Cardiac muscle cell (in vitro differentiated cells and primary cell): ENCODE results near the gene HACD2. TPM values are rescaled to one million over a fixed set of nuclear protein-coding genes. Genes with fewer than 3 reads are reported as not detected.

Source experiments
- DNase-seq, 2 donors: peaks; one replicate each; pipeline versions ENCODE4 v3.0.0 to v3.0.0-alpha.2; 2010 to 2017; ENCODE audit warnings: low read depth in 1 of 2, low spot score in 1 of 2
- H3K27ac ChIP-seq: fragments of 200-600 bp; sonication (generic); 2 replicates; pipeline ENCODE4 v1.5.1; 2016
- H3K27me3 ChIP-seq: fragments of 200-600 bp; sonication (generic); 2 replicates; pipeline ENCODE4 v1.6.0; 2016; ENCODE audit warnings: control low read depth
- H3K36me3 ChIP-seq: fragments of 200-600 bp; sonication (generic); 2 replicates; pipeline ENCODE4 v1.5.1; 2016; ENCODE audit warnings: control low read depth
- H3K4me1 ChIP-seq: fragments of 200-600 bp; sonication (generic); 2 replicates; pipeline ENCODE4 v1.8.1; 2017; ENCODE audit warnings: low read depth, mild to moderate bottlenecking, mixed run types
- H3K4me3 ChIP-seq: fragments of 200-600 bp; sonication (generic); 2 replicates; pipeline ENCODE4 v1.5.1; 2016; ENCODE audit warnings: mild to moderate bottlenecking
- H3K9me3 ChIP-seq: fragments of 200-600 bp; sonication (generic); 2 replicates; pipeline ENCODE4 v1.5.1; 2017; ENCODE audit warnings: low read depth, mild to moderate bottlenecking, control low read depth
- CTCF ChIP-seq: IDR thresholded peaks from 2 replicates; pipeline ENCODE4 v1.5.1; 2012; ENCODE audit warnings: low read depth, mild to moderate bottlenecking, low read length
- polyA plus RNA-seq: library from polyadenylated mRNA; unstranded; fragments of >200 nt; fragmentation: Nextera tagmentation; extraction: Ambion mirVana; gene quantifications from 2 replicates; pipeline ENCODE4 v1.2.1, GENCODE V29; 2016
- total RNA-seq: library from RNA; depleted of rRNA; stranded (reverse); fragments of >200 nt; gene quantifications from 2 replicates; pipeline ENCODE4 v1.2.3, GENCODE V29; 2016

HACD2 gene
- total and polyA plus RNA-seq, 2 experiments from 2014 or later = 9.1 to 13.6 TPM

DNA sequence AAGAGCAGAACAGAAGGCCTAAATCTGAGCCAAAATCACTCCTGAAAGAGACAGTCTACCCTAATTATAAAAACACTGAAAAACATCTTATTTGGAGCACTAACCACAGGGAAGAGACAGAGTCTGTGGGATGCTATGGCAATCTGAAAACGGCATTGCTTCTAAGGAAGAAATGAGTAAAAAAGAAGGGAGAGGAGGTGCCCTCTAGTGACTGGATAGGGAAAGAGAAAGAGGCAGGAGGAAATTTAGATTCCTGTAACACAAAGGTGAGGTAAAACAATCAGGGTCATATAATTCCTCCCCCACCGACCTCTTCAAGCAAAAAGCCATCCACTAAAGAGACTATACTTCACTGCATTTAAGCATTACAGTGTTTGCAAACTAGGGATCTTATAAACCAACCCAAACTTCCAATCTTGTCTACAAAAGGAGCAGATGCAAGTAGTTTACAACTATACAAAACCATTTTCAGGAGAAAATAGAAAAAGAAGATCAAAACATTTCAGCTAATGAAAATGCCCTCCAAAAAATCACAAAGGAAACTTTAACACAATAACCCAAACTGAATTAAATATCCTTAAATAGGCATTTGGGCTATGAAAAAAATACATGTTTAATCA, 32.6 kb downstream of the HACD2 start:
- Histone ChIP-seq H3K27me3 (no peaks in the 10 kb centered on the region), H3K27ac (no peak overlapping the region), H3K9me3 (no peaks in the 10 kb centered on the region), H3K36me3 (no peaks in the 10 kb centered on the region), H3K4me3 (no peak overlapping the region), H3K4me1 (no peaks in the 10 kb centered on the region)
- peak; percentile 68 for TF ChIP-seq CTCF
- peak; percentile 25 to 31 for DNase-seq

DNA sequence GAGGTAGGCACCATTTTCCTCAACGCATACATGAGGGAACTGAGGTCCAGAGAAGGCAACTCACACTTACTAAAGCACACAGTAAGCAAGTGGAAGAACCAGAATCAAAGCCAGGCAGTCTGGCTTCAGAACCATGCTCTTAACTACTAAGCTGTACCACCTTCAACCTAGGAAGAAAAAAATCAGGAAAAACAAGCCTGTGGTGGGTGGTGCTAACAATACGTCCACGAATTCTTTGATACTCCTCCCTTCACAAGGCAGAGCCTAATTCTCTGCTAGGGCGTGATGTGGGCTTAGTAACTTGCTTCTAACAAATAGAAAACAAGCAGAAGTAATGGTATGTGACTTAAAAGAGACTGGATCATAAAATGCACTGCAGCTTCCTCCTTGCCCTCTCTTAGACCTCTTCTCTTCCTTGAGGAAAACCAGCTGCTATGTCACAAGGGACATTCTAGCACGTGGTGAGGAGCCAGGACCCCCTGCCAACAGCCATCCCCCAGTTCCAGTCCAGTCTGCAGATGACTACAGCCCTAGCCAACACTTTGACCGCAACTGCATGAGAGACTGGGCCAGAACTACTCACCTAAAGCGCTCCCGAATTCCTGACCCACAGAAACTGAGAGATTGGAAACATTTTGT, 36.9 kb downstream of the HACD2 start:
- no peak overlapping the region for H3K4me3 ChIP-seq
- no peak for TF ChIP-seq CTCF
- DNase-seq = peak in 1 of 2 donors; percentile 80
- H3K27ac ChIP-seq = no peak overlapping the region
- no peaks in the 10 kb centered on the region for H3K27me3 ChIP-seq
- H3K4me1 ChIP-seq = peaks cover 11% of the 10 kb centered on the region
- no peaks in the 10 kb centered on the region for H3K9me3 ChIP-seq
- H3K36me3 ChIP-seq = no peaks in the 10 kb centered on the region

DNA sequence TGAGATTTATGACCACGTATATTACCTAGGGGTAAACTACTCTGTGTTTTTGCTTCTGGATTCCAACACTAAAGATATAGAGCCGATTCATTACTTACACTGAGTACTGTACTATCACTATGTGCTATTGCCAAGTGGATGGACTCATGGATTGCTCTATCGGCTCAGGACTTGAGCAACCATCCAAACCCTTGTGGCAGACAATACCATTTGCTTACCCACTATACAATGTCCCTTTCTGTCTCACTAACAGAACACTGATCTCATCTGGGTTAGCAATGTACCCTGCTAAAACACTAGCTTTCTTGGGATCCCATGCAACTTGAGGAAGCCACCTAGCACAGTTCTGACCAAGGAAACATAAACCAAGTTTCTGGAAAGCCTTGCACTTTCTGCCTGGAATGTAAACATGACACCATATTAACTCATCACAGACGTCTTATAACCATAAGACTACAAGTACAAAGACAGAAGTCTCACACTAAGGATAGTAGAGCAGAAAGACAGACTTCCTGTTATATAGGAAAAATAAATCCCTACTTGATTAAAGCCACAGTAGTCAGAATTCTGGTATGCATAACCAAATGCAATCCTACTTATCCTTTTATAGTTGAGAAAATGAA, 38.6 kb downstream of the HACD2 start:
- no peak for TF ChIP-seq CTCF
- Histone ChIP-seq H3K27ac (no peak overlapping the region), H3K27me3 (no peaks in the 10 kb centered on the region), H3K4me3 (no peak overlapping the region), H3K36me3 (no peaks in the 10 kb centered on the region), H3K9me3 (no peaks in the 10 kb centered on the region), H3K4me1 (peaks cover 11% of the 10 kb centered on the region)
- DNase-seq = peak in 1 of 2 donors; percentile 38

DNA sequence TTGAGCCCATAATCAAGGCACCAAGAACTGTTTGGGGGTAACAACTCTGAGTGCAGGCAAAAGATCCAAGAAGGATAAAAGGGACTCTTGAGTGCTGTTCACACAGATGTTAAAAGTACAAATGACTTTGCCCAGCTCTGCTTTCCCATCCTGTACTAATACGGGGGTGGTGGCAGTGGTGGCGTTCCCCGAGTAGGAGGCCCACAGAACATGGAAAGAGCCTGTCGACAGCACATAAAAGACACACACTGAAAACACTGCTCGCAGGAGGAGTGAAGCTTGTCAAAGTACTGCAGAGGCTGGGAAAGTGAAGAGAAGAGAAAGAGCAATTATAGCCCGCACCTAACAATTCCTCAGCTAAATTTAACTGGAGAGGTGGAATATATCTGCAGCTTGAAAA, 40.9 kb downstream of the HACD2 start:
- H3K27me3 ChIP-seq = no peaks in the 10 kb centered on the region
- no peaks in the 10 kb centered on the region for H3K9me3 ChIP-seq
- peak in 1 of 2 donors; percentile 80 for DNase-seq
- no peak for TF ChIP-seq CTCF
- H3K27ac ChIP-seq = peak overlapping the region; percentile 66
- peaks cover 11% of the 10 kb centered on the region for H3K4me1 ChIP-seq
- H3K4me3 ChIP-seq = no peak overlapping the region
- H3K36me3 ChIP-seq = no peaks in the 10 kb centered on the region

GRCh38 chr3:123540285-123540684, 44.6 kb downstream of the HACD2 start:
- Histone ChIP-seq H3K4me3 (no peak overlapping the region), H3K9me3 (no peaks in the 10 kb centered on the region), H3K36me3 (no peaks in the 10 kb centered on the region), H3K4me1 (peaks cover 11% of the 10 kb centered on the region), H3K27me3 (no peaks in the 10 kb centered on the region), H3K27ac (no peak overlapping the region)
- no peak for DNase-seq
- TF ChIP-seq CTCF = no peak
